ENCODE measurements around the gene ZMAT2.

GRCh38 chr5:140734354-140734753 lies 34.1 kb downstream of the ZMAT2 start:
- TF ChIP-seq CTCF (IDR thresholded peaks at IDR 0.05) (peak; percentile 74), POLR2AphosphoS5 (IDR thresholded peaks at IDR 0.05; ENCODE audit: low read depth, low read length) (no peak)

Measured in Panc1 (cell line).